ENCODE data around the gene KLF16.

DNA sequence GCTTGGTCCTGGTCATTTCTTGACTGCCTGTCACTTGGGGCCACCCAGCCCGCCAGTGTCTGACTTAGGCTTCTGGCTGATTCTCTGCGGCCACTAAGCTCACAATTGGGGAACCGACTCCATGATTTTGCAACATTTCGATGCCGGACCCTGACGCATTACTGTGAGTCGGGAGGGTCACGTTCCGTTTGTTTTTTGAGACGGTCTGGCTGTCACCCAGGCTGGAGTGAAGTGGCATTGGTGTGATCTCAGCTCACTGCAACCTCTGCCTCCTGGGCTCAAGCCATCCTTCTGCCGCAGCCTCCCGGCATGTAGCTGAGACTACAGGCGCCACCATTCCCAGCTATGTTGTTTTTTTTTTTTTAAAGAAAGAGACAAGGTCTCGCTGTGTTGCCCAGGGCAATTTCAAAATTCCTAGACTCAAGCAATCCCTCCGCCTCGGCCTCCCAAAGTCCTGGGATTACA lies 38.6 kb upstream of the KLF16 start:
- TF ChIP-seq EZH2phosphoT487 (IDR thresholded peaks at IDR 0.05; ENCODE audit: unreplicated experiment) = no peak
- TF ChIP-seq, protein P1, sequence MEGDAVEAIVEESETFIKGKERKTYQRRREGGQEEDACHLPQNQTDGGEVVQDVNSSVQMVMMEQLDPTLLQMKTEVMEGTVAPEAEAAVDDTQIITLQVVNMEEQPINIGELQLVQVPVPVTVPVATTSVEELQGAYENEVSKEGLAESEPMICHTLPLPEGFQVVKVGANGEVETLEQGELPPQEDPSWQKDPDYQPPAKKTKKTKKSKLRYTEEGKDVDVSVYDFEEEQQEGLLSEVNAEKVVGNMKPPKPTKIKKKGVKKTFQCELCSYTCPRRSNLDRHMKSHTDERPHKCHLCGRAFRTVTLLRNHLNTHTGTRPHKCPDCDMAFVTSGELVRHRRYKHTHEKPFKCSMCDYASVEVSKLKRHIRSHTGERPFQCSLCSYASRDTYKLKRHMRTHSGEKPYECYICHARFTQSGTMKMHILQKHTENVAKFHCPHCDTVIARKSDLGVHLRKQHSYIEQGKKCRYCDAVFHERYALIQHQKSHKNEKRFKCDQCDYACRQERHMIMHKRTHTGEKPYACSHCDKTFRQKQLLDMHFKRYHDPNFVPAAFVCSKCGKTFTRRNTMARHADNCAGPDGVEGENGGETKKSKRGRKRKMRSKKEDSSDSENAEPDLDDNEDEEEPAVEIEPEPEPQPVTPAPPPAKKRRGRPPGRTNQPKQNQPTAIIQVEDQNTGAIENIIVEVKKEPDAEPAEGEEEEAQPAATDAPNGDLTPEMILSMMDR (conservative IDR thresholded peaks at IDR 0.05; ENCODE audit: low read depth in 2 of 2) = no peak
- no peak for TF ChIP-seq EZH2 (IDR thresholded peaks at IDR 0.05; ENCODE audit: low read depth, unreplicated experiment)
- no peak for TF ChIP-seq POLR2AphosphoS5 (IDR thresholded peaks at IDR 0.05; ENCODE audit: low read depth)
- TF ChIP-seq JUNB (IDR thresholded peaks at IDR 0.05; ENCODE audit: unreplicated experiment) = no peak
- TF ChIP-seq, protein P2, sequence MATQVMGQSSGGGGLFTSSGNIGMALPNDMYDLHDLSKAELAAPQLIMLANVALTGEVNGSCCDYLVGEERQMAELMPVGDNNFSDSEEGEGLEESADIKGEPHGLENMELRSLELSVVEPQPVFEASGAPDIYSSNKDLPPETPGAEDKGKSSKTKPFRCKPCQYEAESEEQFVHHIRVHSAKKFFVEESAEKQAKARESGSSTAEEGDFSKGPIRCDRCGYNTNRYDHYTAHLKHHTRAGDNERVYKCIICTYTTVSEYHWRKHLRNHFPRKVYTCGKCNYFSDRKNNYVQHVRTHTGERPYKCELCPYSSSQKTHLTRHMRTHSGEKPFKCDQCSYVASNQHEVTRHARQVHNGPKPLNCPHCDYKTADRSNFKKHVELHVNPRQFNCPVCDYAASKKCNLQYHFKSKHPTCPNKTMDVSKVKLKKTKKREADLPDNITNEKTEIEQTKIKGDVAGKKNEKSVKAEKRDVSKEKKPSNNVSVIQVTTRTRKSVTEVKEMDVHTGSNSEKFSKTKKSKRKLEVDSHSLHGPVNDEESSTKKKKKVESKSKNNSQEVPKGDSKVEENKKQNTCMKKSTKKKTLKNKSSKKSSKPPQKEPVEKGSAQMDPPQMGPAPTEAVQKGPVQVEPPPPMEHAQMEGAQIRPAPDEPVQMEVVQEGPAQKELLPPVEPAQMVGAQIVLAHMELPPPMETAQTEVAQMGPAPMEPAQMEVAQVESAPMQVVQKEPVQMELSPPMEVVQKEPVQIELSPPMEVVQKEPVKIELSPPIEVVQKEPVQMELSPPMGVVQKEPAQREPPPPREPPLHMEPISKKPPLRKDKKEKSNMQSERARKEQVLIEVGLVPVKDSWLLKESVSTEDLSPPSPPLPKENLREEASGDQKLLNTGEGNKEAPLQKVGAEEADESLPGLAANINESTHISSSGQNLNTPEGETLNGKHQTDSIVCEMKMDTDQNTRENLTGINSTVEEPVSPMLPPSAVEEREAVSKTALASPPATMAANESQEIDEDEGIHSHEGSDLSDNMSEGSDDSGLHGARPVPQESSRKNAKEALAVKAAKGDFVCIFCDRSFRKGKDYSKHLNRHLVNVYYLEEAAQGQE (IDR thresholded peaks at IDR 0.05; ENCODE audit: unreplicated experiment) = no peak
- TF ChIP-seq CREB1 (CRISPR knock-in tag; IDR thresholded peaks at IDR 0.05; ENCODE audit: low read depth) = no peak

Measured in GM23338 (cell line).